T-helper 2 cell treated with Interferon-gamma antibody and Interleukin-4, amounts not matched to agents 5 μg/mL and 100 μg/mL, for 36 hours (primary cell): ENCODE results near the gene KRTAP10-4.
"Not testable (repeated sequence)": the region's sequence is repeated elsewhere in the genome, so short reads cannot be mapped to it uniquely, and the experiment has no call there.

Source experiments
- DNase-seq: peaks from one replicate; pipeline ENCODE4 v3.0.0; 2021; ENCODE audit warnings: low spot score
- H3K27ac Mint-ChIP-seq: one replicate; pipeline ENCODE4 v1.8.0; 2021; ENCODE audit warnings: mild to moderate bottlenecking, mixed read lengths
- H3K27me3 Mint-ChIP-seq: one replicate; pipeline ENCODE4 v1.8.0; 2021; ENCODE audit warnings: low read depth, mixed read lengths
- H3K36me3 Mint-ChIP-seq: one replicate; pipeline ENCODE4 v1.8.0; 2021; ENCODE audit warnings: low read depth, mixed read lengths
- H3K4me1 Mint-ChIP-seq: one replicate; pipeline ENCODE4 v1.8.0; 2021; ENCODE audit warnings: low read depth, mixed read lengths
- H3K4me3 Mint-ChIP-seq: one replicate; pipeline ENCODE4 v1.8.0; 2022; ENCODE audit warnings: mild to moderate bottlenecking, moderate library complexity, mixed read lengths
- H3K9me3 Mint-ChIP-seq: one replicate; pipeline ENCODE4 v1.8.0; 2021; ENCODE audit warnings: mixed read lengths

Gene KRTAP10-4

DNA sequence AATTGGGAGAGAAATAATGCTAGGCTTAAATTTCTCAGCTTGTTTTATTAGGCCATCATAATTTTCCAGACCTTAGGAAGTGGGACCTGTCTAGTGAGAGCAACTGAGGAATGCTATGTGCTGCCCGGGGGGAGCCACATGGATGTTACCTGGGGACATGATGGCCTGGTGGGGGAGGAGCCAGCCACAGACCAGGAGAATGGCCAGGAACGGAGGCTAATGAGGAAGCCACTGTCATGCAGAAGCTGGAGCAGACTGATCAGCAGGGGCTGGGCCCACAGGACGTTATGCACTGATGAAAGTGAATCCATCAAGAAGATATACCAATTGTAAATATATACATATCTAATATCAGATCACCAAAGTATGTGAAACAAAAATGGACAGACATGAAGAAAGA lies 29.0 kb upstream of the KRTAP10-4 start:
- no peak for DNase-seq
- Mint-ChIP-seq H3K4me3 (no peak overlapping the region), H3K27me3 (no peaks in the 10 kb centered on the region), H3K27ac (no peak overlapping the region), H3K36me3 (peaks cover 20% of the 10 kb centered on the region), H3K4me1 (peaks cover 11% of the 10 kb centered on the region), H3K9me3 (peaks cover 32% of the 10 kb centered on the region)

DNA sequence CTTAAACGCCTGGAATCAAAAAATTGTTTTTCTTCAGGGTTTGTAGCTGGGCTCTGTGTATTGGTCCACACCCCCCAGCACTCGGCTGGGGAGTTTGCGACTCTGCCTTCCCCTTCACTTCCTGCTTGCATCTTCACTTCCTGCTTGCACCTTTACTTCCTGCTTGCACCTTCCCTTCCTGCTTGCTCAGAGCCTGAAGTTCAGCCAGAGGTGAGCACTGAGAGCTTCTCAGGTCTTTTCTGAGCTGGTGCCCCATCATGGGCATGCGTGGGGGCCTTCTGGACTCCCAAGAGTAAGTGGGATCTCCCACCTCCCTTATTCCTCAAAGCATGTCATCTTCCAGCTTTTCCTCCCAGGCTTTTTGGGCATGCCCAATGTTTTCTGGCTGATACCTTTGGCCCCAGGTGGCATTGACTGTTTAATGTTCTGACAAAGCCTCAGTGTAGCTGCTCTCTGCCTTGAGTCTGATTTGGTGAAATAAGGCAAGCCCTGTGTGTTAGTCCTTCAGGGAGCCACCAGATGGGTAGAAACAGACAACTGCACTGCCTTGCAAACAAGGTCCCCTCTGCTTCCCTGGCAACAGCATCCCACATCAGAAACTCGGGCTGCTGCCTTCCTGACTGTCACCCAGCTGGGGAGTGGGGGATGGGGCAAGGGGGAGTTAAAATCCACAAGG lies 25.7 kb upstream of the KRTAP10-4 start:
- Mint-ChIP-seq H3K4me1 (peaks cover 11% of the 10 kb centered on the region), H3K36me3 (peaks cover 20% of the 10 kb centered on the region), H3K9me3 (peaks cover 27% of the 10 kb centered on the region), H3K27me3 (no peaks in the 10 kb centered on the region), H3K4me3 (peak overlapping the region; percentile 48), H3K27ac (peak overlapping the region; percentile 76)
- no peak for DNase-seq

DNA sequence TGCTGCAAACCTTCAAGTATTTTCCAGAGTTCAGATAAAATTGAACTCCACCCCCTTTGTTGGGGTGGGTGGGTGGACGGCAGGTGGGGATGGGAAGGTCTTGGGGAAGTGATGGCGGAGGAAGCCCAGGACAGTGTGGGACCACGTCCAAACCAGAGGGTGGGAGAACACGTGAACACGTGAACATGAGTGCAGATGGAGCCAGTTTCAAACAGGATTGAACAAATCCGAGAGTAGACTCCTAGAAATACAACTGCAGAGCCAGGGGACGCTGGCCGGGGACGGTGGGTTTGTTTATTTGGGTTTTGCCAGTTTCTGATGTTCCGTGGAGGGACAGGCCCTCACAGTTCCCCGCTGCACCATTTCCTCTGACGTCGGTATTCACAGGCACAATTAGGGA lies 25.1 kb upstream of the KRTAP10-4 start:
- DNase-seq: no peak
- Mint-ChIP-seq H3K27me3 (peaks cover 2% of the 10 kb centered on the region), H3K4me1 (peaks cover 11% of the 10 kb centered on the region), H3K27ac (no peak overlapping the region), H3K4me3 (no peak overlapping the region), H3K36me3 (peaks cover 20% of the 10 kb centered on the region), H3K9me3 (peaks cover 27% of the 10 kb centered on the region)

DNA sequence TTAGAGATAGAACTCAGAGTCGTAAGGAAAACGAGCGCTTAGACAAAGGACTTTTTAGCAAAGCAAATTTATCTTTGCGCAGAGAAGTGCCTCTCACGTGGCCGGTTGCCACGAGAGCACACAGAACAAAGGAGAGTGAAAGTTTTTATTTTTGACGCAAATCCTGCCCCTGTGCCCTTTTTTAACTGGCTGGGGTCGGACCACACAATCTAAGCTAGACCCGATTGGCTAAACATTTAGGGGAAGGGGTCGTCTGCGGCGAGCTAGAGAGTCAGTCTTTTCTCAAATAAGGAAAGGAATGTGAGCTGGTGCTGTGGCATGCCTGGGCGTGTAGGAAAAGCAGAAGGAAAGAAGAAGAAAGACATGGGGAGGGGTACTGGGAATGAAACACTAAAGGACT lies 24.6 kb upstream of the KRTAP10-4 start:
- Mint-ChIP-seq H3K4me1 (peaks cover 11% of the 10 kb centered on the region), H3K27me3 (peaks cover 2% of the 10 kb centered on the region), H3K4me3 (no peak overlapping the region), H3K27ac (no peak overlapping the region), H3K9me3 (peaks cover 27% of the 10 kb centered on the region), H3K36me3 (peaks cover 20% of the 10 kb centered on the region)
- no peak for DNase-seq

DNA sequence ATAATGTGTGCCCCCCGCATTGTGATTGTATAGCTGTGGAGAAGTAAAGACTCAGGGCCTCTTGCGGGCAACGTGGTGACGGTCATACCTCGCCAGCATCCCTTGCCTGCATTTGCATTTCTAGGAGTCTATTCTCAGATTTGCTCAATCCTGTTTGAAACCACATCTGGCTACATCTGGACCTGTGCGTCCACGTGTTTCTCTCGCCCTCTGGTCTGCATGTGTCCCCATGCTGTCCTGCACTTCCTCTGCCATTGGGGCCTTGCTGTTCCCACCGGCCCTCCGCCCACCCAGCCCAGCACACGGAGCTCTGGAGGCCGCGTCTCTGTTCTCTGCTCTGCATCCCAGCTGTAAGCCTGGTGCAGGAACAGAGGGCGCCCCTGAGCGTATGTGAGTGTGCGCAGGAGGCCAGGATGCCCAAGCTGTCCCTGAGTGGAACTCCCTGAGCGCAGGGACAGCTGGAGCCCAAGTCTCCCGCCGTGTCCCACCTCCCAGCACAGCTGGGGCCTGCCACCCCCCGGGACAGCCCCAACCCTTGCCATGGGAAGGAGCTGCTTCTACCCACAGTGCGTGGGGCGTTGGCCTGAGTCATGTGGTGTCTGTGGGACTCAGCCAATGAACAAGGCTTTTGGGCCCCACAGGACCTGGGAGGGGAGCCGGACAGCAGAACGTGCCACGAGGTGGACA lies 23.9 kb upstream of the KRTAP10-4 start:
- Mint-ChIP-seq H3K27ac (no peak overlapping the region), H3K4me1 (peaks cover 11% of the 10 kb centered on the region), H3K27me3 (peaks cover 2% of the 10 kb centered on the region), H3K9me3 (peaks cover 27% of the 10 kb centered on the region), H3K4me3 (no peak overlapping the region), H3K36me3 (peaks cover 20% of the 10 kb centered on the region)
- no peak for DNase-seq

DNA sequence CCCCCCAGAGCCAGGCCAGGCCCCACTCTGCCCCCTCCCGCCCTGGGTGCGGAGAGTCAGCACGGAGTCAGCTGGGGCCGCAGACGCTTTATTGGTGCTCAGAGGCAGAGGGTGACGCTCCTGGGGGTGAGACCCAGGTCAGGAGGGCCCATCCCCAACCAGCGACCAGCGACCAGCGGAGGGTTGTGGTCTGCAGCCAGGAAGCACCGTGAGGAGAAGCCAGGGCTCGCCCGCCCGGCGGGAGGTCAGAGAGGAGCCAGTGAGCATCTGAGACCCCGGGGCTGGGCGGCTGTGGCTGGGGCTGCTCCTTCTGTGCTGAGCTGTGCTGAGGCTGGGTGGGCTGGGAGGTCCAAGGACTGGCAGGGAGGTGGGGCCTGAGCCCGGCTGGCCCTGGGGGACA lies 23.2 kb upstream of the KRTAP10-4 start:
- H3K36me3 Mint-ChIP-seq: peaks cover 20% of the 10 kb centered on the region
- H3K9me3 Mint-ChIP-seq: peaks cover 27% of the 10 kb centered on the region
- H3K27me3 Mint-ChIP-seq, H3K4me3 Mint-ChIP-seq, DNase-seq, H3K27ac Mint-ChIP-seq: not testable (repeated sequence)
- H3K4me1 Mint-ChIP-seq: peaks cover 11% of the 10 kb centered on the region

DNA sequence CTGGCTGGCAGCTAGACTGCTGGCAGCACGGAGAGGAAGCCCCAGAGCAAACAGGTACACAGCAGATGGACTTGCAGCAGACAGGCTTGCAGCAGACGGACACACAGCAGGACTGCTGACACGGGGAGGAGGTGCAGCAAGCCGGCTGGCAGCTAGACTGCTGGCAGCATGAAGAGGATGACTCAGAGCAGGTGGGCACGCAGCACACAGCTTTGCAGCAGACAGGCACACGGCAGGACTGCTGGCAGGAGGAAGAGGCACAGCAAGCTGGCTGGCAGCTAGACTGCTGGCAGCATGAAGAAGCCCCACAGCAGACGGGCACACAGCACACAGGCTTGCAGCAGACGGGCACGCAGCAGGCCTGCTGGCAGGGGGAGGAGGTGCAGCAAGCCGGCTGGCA lies 22.7 kb upstream of the KRTAP10-4 start:
- Mint-ChIP-seq H3K27ac (no peak overlapping the region), H3K4me3 (no peak overlapping the region), H3K4me1 (peaks cover 11% of the 10 kb centered on the region), H3K9me3 (peaks cover 22% of the 10 kb centered on the region), H3K27me3 (peaks cover 2% of the 10 kb centered on the region), H3K36me3 (peaks cover 17% of the 10 kb centered on the region)
- DNase-seq: no peak

DNA sequence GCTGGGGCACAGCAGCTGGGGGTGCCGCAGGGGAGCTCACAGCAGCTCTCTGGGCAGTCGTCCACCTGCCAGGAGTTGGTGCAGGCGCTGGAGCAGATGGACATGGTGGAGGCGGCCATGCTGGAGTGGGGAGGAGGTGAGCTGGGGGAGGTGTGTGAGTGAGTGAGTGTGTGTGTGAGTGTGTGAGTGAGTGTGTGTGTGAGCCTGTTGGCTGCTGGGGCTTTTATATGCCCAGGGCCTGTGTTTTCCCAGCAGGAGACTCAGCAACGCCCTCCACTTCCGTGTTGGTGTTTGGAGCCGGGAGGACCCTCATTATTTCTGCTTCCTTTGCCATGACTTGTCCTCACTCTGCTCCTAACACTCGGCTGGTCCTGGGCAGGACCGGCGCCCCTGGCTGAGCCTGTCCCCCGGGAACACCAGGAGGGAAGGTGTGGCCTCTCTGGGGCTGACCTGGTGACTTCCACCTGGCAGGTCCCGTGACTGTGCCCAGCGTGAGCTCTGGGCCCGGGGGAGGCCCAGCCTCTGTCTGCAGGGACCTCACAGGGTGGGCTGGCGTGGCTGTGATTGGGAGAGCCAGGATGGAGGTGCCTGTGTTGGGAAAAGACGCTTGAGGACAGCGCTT lies 22.1 kb upstream of the KRTAP10-4 start, which contains the start of gene KRTAP10-2:
TSS of gene KRTAP10-2 (minus strand) at position 166 of the 622 bp plus-strand sequence. CDS start at position 119, 47 bp downstream.
- peaks cover 22% of the 10 kb centered on the region for H3K9me3 Mint-ChIP-seq
- peaks cover 17% of the 10 kb centered on the region for H3K36me3 Mint-ChIP-seq
- H3K27me3 Mint-ChIP-seq: peaks cover 2% of the 10 kb centered on the region
- no peak for DNase-seq
- peaks cover 11% of the 10 kb centered on the region for H3K4me1 Mint-ChIP-seq
- H3K27ac Mint-ChIP-seq: no peak within 1 kb of the TSS
- no peak within 1 kb of the TSS for H3K4me3 Mint-ChIP-seq

DNA sequence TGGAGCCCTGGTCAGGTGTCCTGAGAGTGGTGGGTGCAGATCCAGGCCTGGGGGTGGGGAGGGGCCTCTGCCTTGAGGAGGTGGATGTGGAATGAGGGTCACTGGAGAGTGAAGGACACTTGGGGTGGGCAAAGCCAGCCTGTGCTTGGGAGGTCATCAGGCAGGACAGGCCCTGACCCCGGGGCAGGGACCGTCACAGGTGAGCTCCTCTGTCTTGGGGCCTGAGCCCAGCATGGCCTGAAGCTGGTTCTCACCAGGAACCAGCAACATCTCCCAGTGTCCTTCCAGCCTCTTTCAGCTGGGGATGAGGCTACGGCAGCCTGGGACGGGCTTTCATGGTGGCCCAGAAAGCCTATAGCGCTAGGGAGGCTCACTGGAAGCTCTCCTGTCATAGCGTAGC lies 21.4 kb upstream of the KRTAP10-4 start:
- H3K4me3 Mint-ChIP-seq: no peak overlapping the region
- H3K27ac Mint-ChIP-seq: no peak overlapping the region
- peaks cover 2% of the 10 kb centered on the region for H3K27me3 Mint-ChIP-seq
- H3K36me3 Mint-ChIP-seq: peaks cover 10% of the 10 kb centered on the region
- H3K9me3 Mint-ChIP-seq: peaks cover 15% of the 10 kb centered on the region
- peaks cover 10% of the 10 kb centered on the region for H3K4me1 Mint-ChIP-seq
- no peak for DNase-seq

DNA sequence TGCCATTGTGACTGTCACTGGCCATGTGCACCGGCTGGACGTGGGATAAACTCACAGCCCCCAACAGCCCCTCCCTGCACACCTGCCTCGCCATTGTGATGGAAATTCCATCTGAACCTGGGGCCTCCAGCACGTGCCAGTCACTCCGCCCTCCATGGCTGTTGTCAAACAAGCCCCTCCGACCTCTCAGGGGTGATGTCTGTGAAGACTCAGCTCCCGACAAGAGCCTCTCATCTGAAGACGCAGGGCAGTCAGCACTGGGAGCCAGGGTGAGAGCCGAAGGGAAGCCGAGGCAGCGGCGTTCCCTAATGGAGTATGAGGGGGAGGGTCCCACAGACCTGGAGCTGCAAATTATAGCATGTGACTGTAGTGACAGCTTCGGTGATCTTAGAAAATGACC lies 20.8 kb upstream of the KRTAP10-4 start:
- Mint-ChIP-seq H3K27me3 (peaks cover 2% of the 10 kb centered on the region), H3K9me3 (peaks cover 10% of the 10 kb centered on the region), H3K27ac (no peak overlapping the region), H3K4me1 (peaks cover 5% of the 10 kb centered on the region), H3K36me3 (peaks cover 5% of the 10 kb centered on the region), H3K4me3 (no peak overlapping the region)
- no peak for DNase-seq

DNA sequence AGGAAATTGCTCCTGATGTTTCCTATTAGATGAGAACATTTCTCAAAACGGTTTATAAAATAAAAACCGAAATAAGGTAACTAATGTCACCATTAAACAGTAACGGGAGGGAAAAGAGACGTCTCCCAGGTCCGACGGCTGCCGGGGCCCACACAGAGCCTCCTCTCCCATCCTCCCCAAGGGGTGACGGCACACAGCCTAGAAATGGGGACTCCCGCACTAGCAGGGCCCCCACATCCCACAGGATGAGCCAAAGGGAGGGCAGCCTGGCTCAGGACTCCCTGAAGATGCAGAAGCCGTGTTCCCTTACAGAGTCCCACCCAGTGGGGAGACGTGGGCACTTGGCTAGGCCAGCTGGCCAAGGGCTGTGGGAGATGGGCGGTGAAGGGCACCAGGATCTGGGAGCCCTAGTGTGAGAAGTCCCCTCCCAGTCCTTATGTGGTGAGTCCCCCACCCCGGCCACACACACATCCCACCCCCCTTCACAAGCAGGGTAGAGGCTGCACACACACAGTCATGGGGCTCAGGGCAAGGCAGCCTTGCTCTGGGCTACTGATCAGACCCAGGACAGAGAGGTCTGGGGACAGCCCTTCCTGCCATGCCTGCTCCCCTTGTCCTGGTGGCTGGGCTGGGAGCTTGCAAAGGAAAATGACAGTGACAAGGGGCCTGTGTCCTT lies 18.2 kb upstream of the KRTAP10-4 start:
- Mint-ChIP-seq H3K27me3 (peaks cover 10% of the 10 kb centered on the region), H3K27ac (no peak overlapping the region), H3K4me1 (no peaks in the 10 kb centered on the region), H3K9me3 (no peaks in the 10 kb centered on the region), H3K36me3 (no peaks in the 10 kb centered on the region), H3K4me3 (no peak overlapping the region)
- no peak for DNase-seq

DNA sequence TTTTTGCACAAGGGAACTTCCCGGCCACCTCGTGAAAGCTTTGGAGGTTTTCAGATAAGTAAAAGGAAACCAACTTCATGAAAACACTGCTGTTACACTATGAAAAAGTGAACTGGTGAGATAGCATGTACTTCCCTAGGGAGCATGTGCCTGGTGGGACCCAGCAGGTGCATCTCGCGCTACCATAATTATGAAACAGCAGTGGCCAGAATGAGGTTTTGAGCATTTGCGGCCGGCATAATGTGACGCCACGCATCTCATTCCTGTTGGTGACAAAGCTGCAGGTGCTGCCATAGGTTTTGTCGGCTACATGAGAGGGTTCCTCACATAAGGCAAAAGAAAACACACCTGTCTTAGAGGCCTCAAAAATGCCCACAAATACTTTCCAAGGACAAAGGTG lies 16.6 kb upstream of the KRTAP10-4 start:
- no peaks in the 10 kb centered on the region for H3K4me1 Mint-ChIP-seq
- H3K9me3 Mint-ChIP-seq: peaks cover 4% of the 10 kb centered on the region
- no peak for DNase-seq
- H3K36me3 Mint-ChIP-seq: no peaks in the 10 kb centered on the region
- no peak overlapping the region for H3K27ac Mint-ChIP-seq
- H3K4me3 Mint-ChIP-seq: no peak overlapping the region
- H3K27me3 Mint-ChIP-seq: peaks cover 22% of the 10 kb centered on the region

DNA sequence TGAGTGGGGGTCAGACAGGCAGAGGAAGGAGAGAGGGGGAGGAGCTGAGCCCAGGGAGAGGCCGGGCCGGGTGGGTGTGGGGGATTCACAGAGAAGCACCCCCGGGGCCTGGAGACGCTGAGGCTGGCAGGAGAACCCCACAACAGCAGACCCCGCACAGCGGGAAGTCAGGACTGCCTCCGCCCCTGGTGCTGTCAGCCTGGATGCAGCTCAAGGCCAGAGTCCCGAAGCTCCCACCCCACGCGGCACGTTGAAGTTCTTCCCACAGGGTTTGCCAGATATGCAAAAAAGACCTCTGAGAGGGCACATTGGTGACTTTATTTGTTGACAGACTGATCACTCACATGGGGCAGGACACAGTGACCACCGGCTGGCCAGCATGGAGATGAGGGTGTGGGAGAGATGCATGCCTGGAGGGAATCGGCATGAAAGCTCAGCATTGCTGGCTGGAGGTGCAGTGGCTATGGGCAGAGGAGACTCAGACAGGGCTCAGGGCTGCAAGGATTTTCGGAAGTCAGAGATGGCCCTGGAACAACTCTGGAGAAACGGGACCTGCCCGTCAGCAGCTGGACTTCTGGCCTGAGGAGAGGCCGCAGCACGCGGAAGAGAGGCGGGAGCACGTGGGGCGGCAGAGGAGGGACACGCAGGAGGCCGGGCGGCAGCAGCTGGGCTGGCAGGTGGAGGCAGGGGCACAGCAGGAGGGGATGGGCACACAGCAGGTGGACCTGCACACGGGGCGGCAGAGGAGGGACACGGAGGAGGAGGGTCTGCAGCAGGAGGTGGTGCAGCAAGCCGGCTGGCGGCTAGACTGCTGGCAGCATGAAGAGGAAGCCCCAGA lies 15.8 kb upstream of the KRTAP10-4 start:
- no peaks in the 10 kb centered on the region for H3K36me3 Mint-ChIP-seq
- H3K4me3 Mint-ChIP-seq: no peak overlapping the region
- peaks cover 30% of the 10 kb centered on the region for H3K27me3 Mint-ChIP-seq
- no peak for DNase-seq
- H3K4me1 Mint-ChIP-seq: no peaks in the 10 kb centered on the region
- peaks cover 4% of the 10 kb centered on the region for H3K9me3 Mint-ChIP-seq
- H3K27ac Mint-ChIP-seq: no peak overlapping the region
